Islet of Langerhans (tissue), 1 donor: Measurements from ENCODE around the gene UBE2V1.

Experiments used
- FAIRE-seq: peaks from one replicate; lab custom pipeline; 2011; peaks lifted over from hg19 to GRCh38; lab: Jason Lieb, UNC

The UBE2V1 gene

GRCh38 chr20:50061151-50062005 lies 51.6 kb downstream of the UBE2V1 start:
- FAIRE-seq: no peak

- no peak for FAIRE-seq
These were observed 54.1 kb downstream of the UBE2V1 start for GRCh38 chr20:50058662-50059402.

GRCh38 chr20:50057714-50058053 lies 55.3 kb downstream of the UBE2V1 start:
- no peak for FAIRE-seq

GRCh38 chr20:50056951-50057713 lies 55.8 kb downstream of the UBE2V1 start:
- FAIRE-seq: no peak

- FAIRE-seq: no peak
These were observed 56.5 kb downstream of the UBE2V1 start for GRCh38 chr20:50056408-50056926.

- no peak for FAIRE-seq
These were observed 57.3 kb downstream of the UBE2V1 start for GRCh38 chr20:50055524-50056083.

- FAIRE-seq: no peak
These were observed 58.1 kb downstream of the UBE2V1 start for GRCh38 chr20:50054626-50055511.

- FAIRE-seq: no peak
These were observed 58.8 kb downstream of the UBE2V1 start for GRCh38 chr20:50054231-50054547.

GRCh38 chr20:50053362-50054230 lies 59.4 kb downstream of the UBE2V1 start:
- no peak for FAIRE-seq

GRCh38 chr20:50052550-50053361 lies 60.2 kb downstream of the UBE2V1 start:
- no peak for FAIRE-seq

- FAIRE-seq: no peak
These were observed 62.2 kb downstream of the UBE2V1 start for GRCh38 chr20:50050660-50051308.

- no peak for FAIRE-seq
These were observed 62.7 kb downstream of the UBE2V1 start for GRCh38 chr20:50050214-50050613.

GRCh38 chr20:50049442-50050026 lies 63.4 kb downstream of the UBE2V1 start:
- FAIRE-seq: no peak

- FAIRE-seq: no peak
These were observed 64.4 kb downstream of the UBE2V1 start for GRCh38 chr20:50048420-50049166.

GRCh38 chr20:50044353-50044960 lies 68.5 kb downstream of the UBE2V1 start:
- no peak for FAIRE-seq

GRCh38 chr20:50043573-50044352 lies 69.2 kb downstream of the UBE2V1 start:
- FAIRE-seq: no peak
